Epithelial cell of esophagus (primary cell): ENCODE data around the gene PLIN4.

Experiments used
- DNase-seq: peaks from one replicate; pipeline ENCODE4 v3.0.0; 2010; ENCODE audit warnings: low read depth
- H3K4me3 ChIP-seq: 2 replicates; pipeline ENCODE4 v1.5.1; 2011; ENCODE audit warnings: mild to moderate bottlenecking, low read length, control low read depth
- TF ChIP-seq, protein P1 (sequence below): IDR thresholded peaks from 2 replicates; pipeline ENCODE4 v1.5.1; 2011; ENCODE audit warnings: low read depth, mild to moderate bottlenecking, low read length, control low read depth, inconsistent platforms; ENCODE audit not compliant: insufficient read depth; ENCODE audit errors: missing control alignments

The PLIN4 gene

DNA sequence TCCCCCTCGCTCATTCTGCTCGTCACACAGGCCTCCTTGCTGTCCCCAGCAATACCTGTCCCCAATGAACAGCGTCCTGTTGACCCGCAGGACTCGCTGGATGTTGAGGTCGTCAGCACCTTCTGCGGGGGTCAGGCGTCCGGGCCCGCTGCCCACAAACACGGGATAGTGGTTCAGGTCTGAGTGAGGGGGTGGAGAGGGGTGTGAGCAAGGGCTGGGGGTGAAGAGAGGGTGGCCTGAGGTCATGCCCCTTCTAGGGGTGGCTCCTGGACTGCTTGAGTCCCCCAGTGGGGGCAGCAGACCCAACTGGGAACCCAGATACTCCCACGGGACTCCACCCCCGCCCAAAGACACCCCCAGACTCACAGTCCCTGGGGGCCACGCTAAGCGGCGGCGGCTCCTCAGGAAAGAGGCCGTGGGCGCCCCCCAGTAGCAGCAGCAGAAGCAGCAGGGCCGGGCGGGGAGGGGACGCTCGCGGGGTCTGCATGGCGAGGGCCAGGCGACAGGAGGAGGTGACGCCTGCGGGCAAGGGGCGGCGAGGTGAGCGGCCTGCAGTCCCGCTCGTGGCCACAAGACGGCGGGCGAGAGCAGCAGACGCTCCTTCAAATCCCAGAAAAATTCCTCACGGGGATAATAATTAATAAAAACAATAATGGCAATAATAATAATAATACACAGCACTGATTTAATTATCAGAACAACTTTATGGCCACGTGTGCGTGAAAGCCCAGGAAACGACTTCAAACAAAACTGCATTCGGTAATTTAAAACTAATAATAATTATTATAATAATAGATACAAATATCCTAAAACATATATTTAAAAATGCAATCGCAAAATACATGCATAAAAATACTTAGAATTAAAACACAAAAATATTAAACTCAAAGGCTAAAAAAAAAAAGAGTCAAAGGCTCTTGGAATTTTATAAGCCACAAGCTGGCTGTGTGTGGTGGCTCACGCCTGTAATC lies 40.0 kb upstream of the PLIN4 start:
- TF ChIP-seq, protein P1, sequence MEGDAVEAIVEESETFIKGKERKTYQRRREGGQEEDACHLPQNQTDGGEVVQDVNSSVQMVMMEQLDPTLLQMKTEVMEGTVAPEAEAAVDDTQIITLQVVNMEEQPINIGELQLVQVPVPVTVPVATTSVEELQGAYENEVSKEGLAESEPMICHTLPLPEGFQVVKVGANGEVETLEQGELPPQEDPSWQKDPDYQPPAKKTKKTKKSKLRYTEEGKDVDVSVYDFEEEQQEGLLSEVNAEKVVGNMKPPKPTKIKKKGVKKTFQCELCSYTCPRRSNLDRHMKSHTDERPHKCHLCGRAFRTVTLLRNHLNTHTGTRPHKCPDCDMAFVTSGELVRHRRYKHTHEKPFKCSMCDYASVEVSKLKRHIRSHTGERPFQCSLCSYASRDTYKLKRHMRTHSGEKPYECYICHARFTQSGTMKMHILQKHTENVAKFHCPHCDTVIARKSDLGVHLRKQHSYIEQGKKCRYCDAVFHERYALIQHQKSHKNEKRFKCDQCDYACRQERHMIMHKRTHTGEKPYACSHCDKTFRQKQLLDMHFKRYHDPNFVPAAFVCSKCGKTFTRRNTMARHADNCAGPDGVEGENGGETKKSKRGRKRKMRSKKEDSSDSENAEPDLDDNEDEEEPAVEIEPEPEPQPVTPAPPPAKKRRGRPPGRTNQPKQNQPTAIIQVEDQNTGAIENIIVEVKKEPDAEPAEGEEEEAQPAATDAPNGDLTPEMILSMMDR, result peak; percentile 89
- no peak for DNase-seq
- H3K4me3 ChIP-seq, result no peak overlapping the region

DNA sequence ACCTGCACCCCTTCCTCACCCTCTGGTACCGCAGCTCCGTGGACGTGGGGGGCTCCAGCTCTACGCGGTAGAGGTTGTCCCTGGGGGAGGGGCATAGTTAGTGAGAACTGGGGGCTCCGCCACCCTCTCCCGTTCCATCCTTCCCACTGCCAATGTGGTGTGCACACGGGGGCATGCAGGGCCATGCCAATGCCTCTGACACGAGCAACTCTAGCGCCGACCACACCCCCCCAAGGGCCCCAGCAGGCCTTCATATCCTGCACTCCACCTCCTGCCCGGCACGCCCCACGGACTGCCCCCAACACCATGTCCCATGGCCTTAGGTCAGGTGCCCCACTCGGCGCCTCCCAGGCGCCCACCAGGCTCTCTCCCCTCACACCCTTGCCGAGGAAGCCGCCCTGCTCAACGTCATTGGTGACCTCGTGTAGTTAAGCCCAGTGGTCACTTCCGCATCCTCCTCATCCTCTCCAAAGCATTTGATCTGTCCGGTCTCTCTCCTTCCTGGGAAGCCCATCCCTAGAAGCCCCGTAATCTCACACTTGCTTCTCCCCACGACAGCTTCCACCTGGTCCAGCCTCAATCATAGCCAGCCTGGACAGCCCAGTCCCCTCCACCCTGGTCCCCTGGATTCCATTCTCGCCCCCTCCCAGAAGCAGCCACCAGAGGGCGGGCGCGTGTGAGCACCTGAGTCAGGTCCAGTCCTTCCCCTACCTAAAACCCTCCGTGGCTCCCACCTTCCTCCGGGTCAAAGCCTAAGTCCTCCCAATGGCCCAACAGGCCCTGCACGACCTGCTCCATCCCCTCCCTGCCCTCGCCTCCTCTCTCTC lies 39.1 kb upstream of the PLIN4 start:
- DNase-seq, result no peak
- TF ChIP-seq, protein P1, result peak; percentile 37
- no peak overlapping the region for H3K4me3 ChIP-seq

DNA sequence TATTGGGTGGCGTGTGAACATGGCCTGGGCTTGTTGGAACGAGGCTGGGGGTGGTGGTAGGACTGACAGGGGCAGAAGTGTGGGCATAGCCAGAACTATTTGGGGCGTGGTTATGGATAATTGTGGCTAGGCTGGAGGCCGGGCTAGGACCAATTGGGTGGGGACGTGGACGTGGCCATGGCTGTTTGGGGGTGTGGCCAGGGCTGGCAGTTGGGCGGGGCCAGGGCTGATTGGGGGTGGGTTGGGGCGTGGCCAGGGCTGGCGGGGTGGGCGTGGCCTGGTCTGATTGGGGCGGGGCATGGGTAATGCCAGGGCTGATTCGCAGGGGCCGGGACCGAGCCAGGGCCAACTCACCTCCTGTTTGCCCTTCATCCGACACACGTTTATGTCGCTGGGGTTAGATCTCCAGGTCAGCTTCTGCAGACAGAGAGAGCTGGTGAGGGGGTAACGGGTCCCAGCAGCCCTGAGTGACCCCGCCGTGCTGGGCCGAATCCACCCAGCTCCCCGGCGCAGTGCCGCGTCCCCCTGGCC lies 38.4 kb upstream of the PLIN4 start:
- no peak overlapping the region for H3K4me3 ChIP-seq
- TF ChIP-seq, protein P1, result no peak
- DNase-seq, result peak; percentile 33

DNA sequence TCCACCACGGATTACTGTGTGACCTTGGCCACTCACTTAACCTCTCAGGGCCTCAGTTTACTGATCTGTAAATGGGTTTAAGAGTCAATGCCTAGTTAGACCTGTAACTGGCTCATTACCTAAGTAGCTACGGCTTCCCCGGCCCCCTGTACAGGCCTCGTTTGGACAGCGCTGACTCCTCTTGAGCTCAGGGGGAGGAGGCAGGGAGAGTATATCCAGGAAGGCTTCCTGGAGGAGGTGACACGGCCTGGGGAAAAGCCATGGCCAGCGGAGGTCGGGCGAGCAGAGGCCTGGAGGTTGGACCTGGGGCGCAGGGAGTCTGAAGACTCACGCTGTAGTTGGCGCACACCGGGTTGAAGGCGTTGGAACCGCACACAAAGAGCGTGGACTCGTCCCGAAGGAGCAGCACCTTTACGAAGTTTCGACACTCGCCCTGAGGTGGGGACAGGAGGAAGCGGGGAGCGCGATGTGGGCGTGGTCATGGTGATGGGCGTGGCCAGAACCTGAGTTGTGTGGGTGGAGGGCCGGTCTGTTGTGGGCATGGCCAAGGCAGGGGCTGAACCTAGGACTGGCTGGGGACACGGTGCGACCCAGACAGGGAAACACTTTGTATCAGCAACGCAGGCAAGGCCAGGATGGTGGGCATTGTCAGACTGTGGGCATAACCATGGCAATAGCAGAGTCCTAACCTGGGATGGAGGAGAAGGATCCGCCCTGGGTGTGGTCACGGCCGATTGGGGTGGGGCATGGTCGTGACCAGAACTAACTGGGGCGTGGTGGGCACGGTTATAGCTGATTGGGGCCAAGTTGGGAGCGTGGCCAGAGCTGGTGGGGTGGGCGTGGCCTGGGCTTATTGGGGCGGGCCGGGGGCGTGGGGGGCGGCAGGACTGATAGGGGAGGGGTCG lies 37.6 kb upstream of the PLIN4 start:
- no peak overlapping the region for H3K4me3 ChIP-seq
- no peak for DNase-seq
- TF ChIP-seq, protein P1, result no peak

DNA sequence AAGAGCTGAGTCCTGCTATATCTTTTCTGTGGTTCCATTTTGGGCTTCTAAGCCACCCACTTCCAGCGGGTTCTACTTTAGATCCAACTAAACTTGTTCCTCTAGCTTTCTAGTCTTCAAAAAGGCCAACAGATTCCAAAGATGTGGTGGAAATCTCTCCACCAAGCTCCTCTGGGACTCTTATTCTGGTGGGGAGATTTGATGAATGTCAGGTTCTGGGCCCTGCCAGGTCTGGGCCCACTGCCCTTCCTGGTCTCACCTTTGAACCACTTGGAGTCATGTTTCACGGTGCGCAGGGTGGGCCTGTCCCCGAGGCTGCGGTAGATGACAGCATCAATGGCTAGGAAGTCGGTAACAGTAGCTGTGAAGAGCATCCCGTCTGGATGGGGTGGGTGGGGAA lies 36.4 kb upstream of the PLIN4 start:
- DNase-seq, result no peak
- no peak overlapping the region for H3K4me3 ChIP-seq
- TF ChIP-seq, protein P1, result no peak

DNA sequence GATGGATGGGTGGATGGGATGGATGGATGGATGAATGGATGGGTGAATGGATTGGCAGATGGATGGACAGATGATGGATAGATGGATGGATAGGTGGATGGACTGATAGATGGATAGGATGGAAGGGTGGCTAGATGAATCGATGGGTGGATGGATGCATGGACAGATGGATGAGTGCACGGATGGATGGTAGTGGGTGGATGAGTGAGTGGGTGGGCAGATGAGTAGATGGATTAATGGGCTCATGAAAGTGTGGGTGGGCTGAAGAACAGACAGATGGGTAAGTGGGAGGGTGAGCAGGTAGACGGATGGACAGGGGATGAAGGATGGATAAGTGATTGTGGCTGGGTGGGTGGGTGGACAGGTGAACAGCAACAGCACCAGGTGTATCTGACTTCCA lies 35.5 kb upstream of the PLIN4 start:
- TF ChIP-seq, protein P1, result no peak
- no peak for DNase-seq
- no peak overlapping the region for H3K4me3 ChIP-seq
